IMR-90 (cell line): ENCODE measurements around the gene CDC42EP5. TPM values are rescaled to one million over a fixed set of nuclear protein-coding genes. Genes with fewer than 3 reads are reported as not detected.

Experiments
- ATAC-seq: fragments of 200-7000 bp; cut with Tn5 transposase; 2 replicates; pipeline ENCODE4 v1.9.1; 2020; ENCODE audit warnings: low read depth, mild to moderate bottlenecking, moderate library complexity
- BruUV-seq: library from RNA; stranded (reverse); fragments of 400-500 nt; replicated peaks from 2 replicates; lab custom pipeline; 2021; lab: Mats Ljungman, UMichigan
- CTCF ChIA-PET: fragments of 300-600 bp; formaldehyde crosslinking; extraction: SDS; loops from one replicate; lab custom pipeline; 2021; ENCODE audit warnings: antibody characterized with exemption; lab: Yijun Ruan, JAX
- POLR2A ChIA-PET: fragments of 300-600 bp; sonication (Branson Sonifier 250); formaldehyde crosslinking; loops from one replicate; lab custom pipeline; 2022; ENCODE audit warnings: antibody characterized with exemption; ENCODE audit not compliant: unreplicated experiment; lab: Charles Lee
- DNase-seq: peaks from one replicate; pipeline ENCODE4 v3.0.0; 2013
- H2AFZ ChIP-seq: replicated peaks from 2 replicates; pipeline ENCODE3; 2013; ENCODE audit warnings: low read length, mild to moderate bottlenecking; ENCODE audit not compliant: poor library complexity
- H2AK5ac ChIP-seq: 2 replicates; pipeline ENCODE4 v1.6.1; 2013; ENCODE audit warnings: low read depth, low read length, inconsistent platforms
- H2AK9ac ChIP-seq: replicated peaks from 2 replicates; pipeline ENCODE3; 2013; ENCODE audit warnings: mild to moderate bottlenecking, low read depth, low read length, moderate library complexity; ENCODE audit not compliant: poor library complexity
- H2BK120ac ChIP-seq: 2 replicates; pipeline ENCODE4 v1.6.1; 2013; ENCODE audit warnings: low read depth, low read length, inconsistent platforms
- H2BK15ac ChIP-seq: 3 replicates; pipeline ENCODE4 v1.6.1; 2013; ENCODE audit warnings: low read depth, low read length, inconsistent platforms
- H2BK20ac ChIP-seq: 2 replicates; pipeline ENCODE4 v1.6.1; 2013; ENCODE audit warnings: low read depth, mild to moderate bottlenecking, inconsistent platforms, low read length, moderate library complexity
- H2BK5ac ChIP-seq: 2 replicates; pipeline ENCODE4 v1.6.1; 2013; ENCODE audit warnings: mild to moderate bottlenecking, low read depth, low read length, inconsistent platforms; ENCODE audit not compliant: poor library complexity, severe bottlenecking
- H3K14ac ChIP-seq: replicated peaks from 2 replicates; pipeline ENCODE4 v1.6.1; 2013; ENCODE audit warnings: low read depth, low read length, inconsistent platforms
- H3K18ac ChIP-seq: 2 replicates; pipeline ENCODE4 v1.6.1; 2013; ENCODE audit warnings: low read depth, low read length, control low read depth
- H3K23ac ChIP-seq: 2 replicates; pipeline ENCODE4 v1.6.1; 2013; ENCODE audit warnings: low read depth, low read length, inconsistent platforms
- H3K27ac ChIP-seq: 2 replicates; pipeline ENCODE4 v1.5.1; 2013; ENCODE audit warnings: mild to moderate bottlenecking, control low read depth, low read length; ENCODE audit not compliant: insufficient read depth
- H3K27me3 ChIP-seq: 2 replicates; pipeline ENCODE4 v1.6.1; 2013; ENCODE audit warnings: low read length; ENCODE audit not compliant: control insufficient read depth, insufficient read depth
- H3K36me3 ChIP-seq: 2 replicates; pipeline ENCODE4 v1.6.1; 2013; ENCODE audit warnings: low read length, mixed read lengths; ENCODE audit not compliant: control insufficient read depth, insufficient read depth
- H3K4ac ChIP-seq: 2 replicates; pipeline ENCODE4 v1.6.1; 2013; ENCODE audit warnings: low read depth, low read length, inconsistent platforms
- H3K4me1 ChIP-seq: 2 replicates; pipeline ENCODE4 v1.6.1; 2013; ENCODE audit warnings: low read length, mixed read lengths; ENCODE audit not compliant: control insufficient read depth, insufficient read depth
- H3K4me2 ChIP-seq: 2 replicates; pipeline ENCODE4 v1.6.1; 2013; ENCODE audit warnings: low read depth, mild to moderate bottlenecking, control low read depth, low read length, moderate library complexity
- H3K4me3 ChIP-seq: 2 replicates; pipeline ENCODE4 v1.5.1; 2013; ENCODE audit warnings: low read depth, mild to moderate bottlenecking, control low read depth, low read length, moderate library complexity; ENCODE audit not compliant: insufficient read depth
- H3K56ac ChIP-seq: 2 replicates; pipeline ENCODE4 v1.6.1; 2013; ENCODE audit warnings: low read length, inconsistent platforms; ENCODE audit not compliant: insufficient read depth; ENCODE audit errors: extremely low read depth
- H3K79me1 ChIP-seq, 2 experiments: 2 replicates each; pipeline ENCODE4 v1.6.1; 2013; ENCODE audit warnings: low read length in 2 of 2, inconsistent platforms in 1 of 2, low read depth in 1 of 2
- H3K9ac ChIP-seq: 2 replicates; pipeline ENCODE4 v1.6.1; 2013; ENCODE audit warnings: low read depth, low read length, control low read depth
- H3K9me1 ChIP-seq: 2 replicates; pipeline ENCODE4 v1.6.1; 2013; ENCODE audit warnings: low read length, inconsistent platforms; ENCODE audit not compliant: insufficient read depth
- H3K9me3 ChIP-seq: 2 replicates; pipeline ENCODE4 v1.6.1; 2013; ENCODE audit warnings: low read length; ENCODE audit not compliant: control insufficient read depth, insufficient read depth
- H4K20me1 ChIP-seq: 2 replicates; pipeline ENCODE4 v1.6.1; 2013; ENCODE audit warnings: low read length, inconsistent platforms; ENCODE audit not compliant: insufficient read depth
- H4K5ac ChIP-seq: 2 replicates; pipeline ENCODE4 v1.6.1; 2013; ENCODE audit warnings: mild to moderate bottlenecking, low read depth, low read length, control low read depth
- H4K8ac ChIP-seq, 2 experiments: 2 replicates each; pipeline ENCODE4 v1.6.1; 2013; ENCODE audit warnings: low read depth in 2 of 2, low read length in 2 of 2, control low read depth in 1 of 2, inconsistent platforms in 1 of 2
- H4K91ac ChIP-seq: 2 replicates; pipeline ENCODE4 v1.6.1; 2013; ENCODE audit warnings: low read depth, low read length, inconsistent platforms; ENCODE audit not compliant: insufficient read depth
- BHLHE40 ChIP-seq: fragments of 150-350 bp; IDR thresholded peaks from 2 replicates; pipeline ENCODE4 v1.6.1; 2016; ENCODE audit warnings: mild to moderate bottlenecking, low read depth, low read length
- CEBPB ChIP-seq: IDR thresholded peaks from 2 replicates; pipeline ENCODE4 v1.6.1; 2012; ENCODE audit warnings: low read depth, low read length, improper control_type of control experiment
- CHD1 ChIP-seq: IDR thresholded peaks from 2 replicates; pipeline ENCODE4 v1.6.1; 2012; ENCODE audit warnings: low read depth, low read length, improper control_type of control experiment
- FOS ChIP-seq: fragments of 150-350 bp; IDR thresholded peaks from 2 replicates; pipeline ENCODE4 v1.6.1; 2016; ENCODE audit warnings: low read depth, low read length
- MAFK ChIP-seq: IDR thresholded peaks from 2 replicates; pipeline ENCODE4 v1.6.1; 2012; ENCODE audit warnings: low read depth, low read length, improper control_type of control experiment
- MAZ ChIP-seq: IDR thresholded peaks from 2 replicates; pipeline ENCODE4 v1.6.1; 2012; ENCODE audit warnings: low read depth, mild to moderate bottlenecking, low read length, improper control_type of control experiment, moderate library complexity, borderline replicate concordance
- MXI1 ChIP-seq: IDR thresholded peaks from 2 replicates; pipeline ENCODE4 v1.6.1; 2012; ENCODE audit warnings: low read depth, mild to moderate bottlenecking, low read length, moderate library complexity, borderline replicate concordance
- NFE2L2 ChIP-seq: fragments of 150-350 bp; IDR thresholded peaks from 2 replicates; pipeline ENCODE4 v1.6.1; 2016; ENCODE audit warnings: low read depth, mild to moderate bottlenecking, low read length
- POLR2A ChIP-seq: IDR thresholded peaks from 2 replicates; pipeline ENCODE4 v1.6.1; 2012; ENCODE audit warnings: mild to moderate bottlenecking, low read depth, low read length
- RAD21 ChIP-seq: IDR thresholded peaks from 2 replicates; pipeline ENCODE4 v1.6.1; 2012; ENCODE audit warnings: low read length, improper control_type of control experiment
- RCOR1 ChIP-seq: IDR thresholded peaks from 2 replicates; pipeline ENCODE4 v1.6.1; 2012; ENCODE audit warnings: mild to moderate bottlenecking, low read length, improper control_type of control experiment; ENCODE audit not compliant: insufficient replicate concordance
- RFX5 ChIP-seq: IDR thresholded peaks from 2 replicates; pipeline ENCODE4 v1.8.0; 2012; ENCODE audit warnings: low read depth, mild to moderate bottlenecking, low read length, moderate library complexity
- SMC3 ChIP-seq: fragments of 150-350 bp; IDR thresholded peaks from 2 replicates; pipeline ENCODE4 v1.6.1; 2016; ENCODE audit warnings: low read depth, mild to moderate bottlenecking, antibody characterized with exemption, low read length, moderate library complexity
- WGBS, 2 experiments: methylation state at CpG; one replicate each; pipeline versions ENCODE4 v1.1.5 to v1.1.7; 2013; ENCODE audit warnings: missing lambda C conversion rate in 2 of 2; ENCODE audit not compliant: insufficient read length in 1 of 2; ENCODE audit errors: extremely low coverage in 2 of 2; 5-methylcytosine and 5-hydroxymethylcytosine counted together
- dilution Hi-C: fragments of 300-500 bp; cut with HindIII; formaldehyde crosslinking; loops from one replicate; pipeline ENCODE4 v1.14.3; 2018; ENCODE audit warnings: low sequenced_read_pairs; ENCODE audit not compliant: unreplicated experiment
- in situ Hi-C: fragments of 300-500 bp; cut with MboI; formaldehyde crosslinking; loops from 3 replicates; pipeline ENCODE4 v1.14.3; 2019; ENCODE audit warnings: low sequenced_read_pairs, inconsistent platforms, mixed read lengths
- intact Hi-C: fragments of 100-400 bp; cut with micrococcal nuclease; formaldehyde crosslinking; loops from 2 replicates; pipeline ENCODE4 v1.10.0; 2022
- polyA plus RNA-seq, 3 experiments: library from polyadenylated mRNA; depleted of rRNA; stranded (reverse); fragments of >200 nt; gene quantifications; 2 replicates each; pipeline ENCODE4 v1.2.3, GENCODE V29; 2012; ENCODE audit warnings: low replicate concordance in 1 of 3
- total RNA-seq: library from RNA; depleted of rRNA; stranded (reverse); fragments of >200 nt; gene quantifications from 2 replicates; pipeline ENCODE4 v1.2.3, GENCODE V29; 2012
- TF ChIP-seq, protein P1 (sequence below): fragments of 150-350 bp; IDR thresholded peaks from 2 replicates; pipeline ENCODE4 v1.6.1; 2017; ENCODE audit warnings: mild to moderate bottlenecking, antibody characterized with exemption, low read length, low read depth
- TF ChIP-seq, protein P2 (sequence below): conservative IDR thresholded peaks from 2 replicates; pipeline ENCODE4 v1.5.1; 2012; ENCODE audit warnings: mild to moderate bottlenecking, low read depth, low read length, improper control_type of control experiment
- TF ChIP-seq, protein P3 (sequence below): fragments of 150-350 bp; IDR thresholded peaks from 2 replicates; pipeline ENCODE4 v1.6.1; 2016; ENCODE audit warnings: low read depth, mild to moderate bottlenecking, low read length, moderate library complexity, borderline replicate concordance

The CDC42EP5 gene
- total and polyA plus RNA-seq, 2 of the 4 experiments (the other 2 are of a cell fraction) = 7.2 to 25.3 TPM

DNA sequence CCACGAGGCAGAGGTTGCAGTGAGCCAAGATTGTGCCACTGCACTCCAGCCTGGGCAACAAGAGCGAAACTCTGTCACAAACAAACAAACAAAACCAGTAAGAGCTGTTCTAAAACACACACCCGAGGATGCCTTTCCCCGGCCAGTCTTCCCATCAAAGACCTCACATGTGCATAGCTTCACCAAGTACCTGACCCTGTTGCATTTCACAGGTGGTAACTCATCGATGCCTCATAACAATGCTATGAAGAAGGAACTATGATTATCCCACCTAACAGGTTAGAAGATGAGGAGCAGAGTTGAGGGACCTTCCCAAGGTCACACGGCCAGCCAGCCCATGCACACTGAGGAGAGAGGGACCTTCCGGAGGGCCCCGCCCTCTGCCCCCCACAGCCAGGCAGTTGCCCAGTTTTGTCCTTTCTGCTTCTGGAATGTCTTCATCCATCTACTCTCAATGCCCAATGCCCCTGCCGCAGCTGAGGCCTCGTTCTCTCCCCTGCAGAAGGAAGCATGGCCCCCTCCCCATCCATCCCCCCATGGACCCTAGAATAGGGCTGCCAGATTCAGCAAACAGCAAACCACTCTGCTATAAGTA is 40.9 kb downstream of the CDC42EP5 start:
- H3K4ac ChIP-seq = no peak overlapping the region
- no peak overlapping the region for H2BK5ac ChIP-seq
- H3K18ac ChIP-seq = no peak overlapping the region
- peaks cover 11% of the 10 kb centered on the region; the same call in 1 of the 2 replicates for H3K27me3 ChIP-seq
- H4K5ac ChIP-seq = no peak overlapping the region
- TF ChIP-seq BHLHE40 (no peak), RFX5 (no peak), NFE2L2 (no peak), SMC3 (no peak), CHD1 (no peak), MAFK (no peak), POLR2A (no peak), RAD21 (no peak), MAZ (no peak), CEBPB (no peak), MXI1 (no peak), RCOR1 (no peak), FOS (no peak)
- TF ChIP-seq, protein P1, sequence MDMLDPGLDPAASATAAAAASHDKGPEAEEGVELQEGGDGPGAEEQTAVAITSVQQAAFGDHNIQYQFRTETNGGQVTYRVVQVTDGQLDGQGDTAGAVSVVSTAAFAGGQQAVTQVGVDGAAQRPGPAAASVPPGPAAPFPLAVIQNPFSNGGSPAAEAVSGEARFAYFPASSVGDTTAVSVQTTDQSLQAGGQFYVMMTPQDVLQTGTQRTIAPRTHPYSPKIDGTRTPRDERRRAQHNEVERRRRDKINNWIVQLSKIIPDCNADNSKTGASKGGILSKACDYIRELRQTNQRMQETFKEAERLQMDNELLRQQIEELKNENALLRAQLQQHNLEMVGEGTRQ = no peak
- TF ChIP-seq, protein P2, sequence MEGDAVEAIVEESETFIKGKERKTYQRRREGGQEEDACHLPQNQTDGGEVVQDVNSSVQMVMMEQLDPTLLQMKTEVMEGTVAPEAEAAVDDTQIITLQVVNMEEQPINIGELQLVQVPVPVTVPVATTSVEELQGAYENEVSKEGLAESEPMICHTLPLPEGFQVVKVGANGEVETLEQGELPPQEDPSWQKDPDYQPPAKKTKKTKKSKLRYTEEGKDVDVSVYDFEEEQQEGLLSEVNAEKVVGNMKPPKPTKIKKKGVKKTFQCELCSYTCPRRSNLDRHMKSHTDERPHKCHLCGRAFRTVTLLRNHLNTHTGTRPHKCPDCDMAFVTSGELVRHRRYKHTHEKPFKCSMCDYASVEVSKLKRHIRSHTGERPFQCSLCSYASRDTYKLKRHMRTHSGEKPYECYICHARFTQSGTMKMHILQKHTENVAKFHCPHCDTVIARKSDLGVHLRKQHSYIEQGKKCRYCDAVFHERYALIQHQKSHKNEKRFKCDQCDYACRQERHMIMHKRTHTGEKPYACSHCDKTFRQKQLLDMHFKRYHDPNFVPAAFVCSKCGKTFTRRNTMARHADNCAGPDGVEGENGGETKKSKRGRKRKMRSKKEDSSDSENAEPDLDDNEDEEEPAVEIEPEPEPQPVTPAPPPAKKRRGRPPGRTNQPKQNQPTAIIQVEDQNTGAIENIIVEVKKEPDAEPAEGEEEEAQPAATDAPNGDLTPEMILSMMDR = no peak
- TF ChIP-seq, protein P3, sequence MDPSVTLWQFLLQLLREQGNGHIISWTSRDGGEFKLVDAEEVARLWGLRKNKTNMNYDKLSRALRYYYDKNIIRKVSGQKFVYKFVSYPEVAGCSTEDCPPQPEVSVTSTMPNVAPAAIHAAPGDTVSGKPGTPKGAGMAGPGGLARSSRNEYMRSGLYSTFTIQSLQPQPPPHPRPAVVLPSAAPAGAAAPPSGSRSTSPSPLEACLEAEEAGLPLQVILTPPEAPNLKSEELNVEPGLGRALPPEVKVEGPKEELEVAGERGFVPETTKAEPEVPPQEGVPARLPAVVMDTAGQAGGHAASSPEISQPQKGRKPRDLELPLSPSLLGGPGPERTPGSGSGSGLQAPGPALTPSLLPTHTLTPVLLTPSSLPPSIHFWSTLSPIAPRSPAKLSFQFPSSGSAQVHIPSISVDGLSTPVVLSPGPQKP = no peak
- no peak overlapping the region for H3K9ac ChIP-seq
- H3K9me3 ChIP-seq = no peaks in the 10 kb centered on the region
- no TSS peak for BruUV-seq
- H4K8ac ChIP-seq = no peak overlapping the region
- in situ Hi-C loops = no loop called here
- no peak overlapping the region for H2AFZ ChIP-seq
- H3K79me1 ChIP-seq = peaks cover 0 to 3% of the 10 kb centered on the region in 2 experiments; a peak in 1 of 4 replicates
- dilution Hi-C loops = no loop called here
- peaks cover 3% of the 10 kb centered on the region; the same call in 1 of the 2 replicates for H3K9me1 ChIP-seq
- H3K4me3 ChIP-seq = no peak overlapping the region
- H3K36me3 ChIP-seq = peaks cover 2% of the 10 kb centered on the region; the same call in 1 of the 2 replicates
- intact Hi-C loops = no loop called here
- no peak overlapping the region for H3K23ac ChIP-seq
- H2BK15ac ChIP-seq = no peak overlapping the region
- ChIA-PET CTCF (no interaction called here), POLR2A (no interaction called here)
- no peak overlapping the region for H2AK5ac ChIP-seq
- H4K91ac ChIP-seq = no peak overlapping the region
- 100% methylated on average over 2 of the region's 10 CpGs; no CpG with 5 or more reads in 1 of the 2 experiments for WGBS, 2 experiments
- DNase-seq = no peak
- peaks cover 6% of the 10 kb centered on the region; the same call in 1 of the 2 replicates for H4K20me1 ChIP-seq
- H3K56ac ChIP-seq = no peak overlapping the region
- H2BK120ac ChIP-seq = no peak overlapping the region
- no peak overlapping the region for H3K4me2 ChIP-seq
- no peak overlapping the region for H3K14ac ChIP-seq
- no peak overlapping the region for H2BK20ac ChIP-seq
- H3K27ac ChIP-seq = no peak overlapping the region
- H2AK9ac ChIP-seq = no peak overlapping the region
- H3K4me1 ChIP-seq = 0 out of 2 replicates have a peak, but pooled peaks cover 2% of the 10 kb centered on the region
- ATAC-seq = no peak
